Keratinocyte (primary cell): ENCODE measurements around the gene PTPN6. TPM values are rescaled to one million over a fixed set of nuclear protein-coding genes. Genes with fewer than 3 reads are reported as not detected.

Experiments used
- DNase-seq: peaks from one replicate; pipeline ENCODE4 v3.0.0-alpha.2; 2011; ENCODE audit warnings: low read depth, missing footprints, low spot score
- FAIRE-seq: peaks from 2 replicates; lab custom pipeline; 2011; peaks lifted over from hg19 to GRCh38; lab: Jason Lieb, UNC
- H2AFZ ChIP-seq: 2 replicates; pipeline ENCODE4 v1.6.0; 2012; ENCODE audit warnings: low read length, control low read depth, inconsistent platforms; ENCODE audit not compliant: control insufficient read depth
- H3K27ac ChIP-seq: 2 replicates; pipeline ENCODE4 v1.5.1; 2011; ENCODE audit warnings: low read length; ENCODE audit not compliant: control insufficient read depth, insufficient read depth
- H3K27me3 ChIP-seq: 3 replicates; pipeline ENCODE4 v1.6.0; 2011; ENCODE audit warnings: low read length; ENCODE audit not compliant: control insufficient read depth, insufficient read depth; ENCODE audit errors: extremely low read depth
- H3K36me3 ChIP-seq, 2 experiments: 2 replicates in 1 of 2; 3 replicates in 1 of 2; pipeline ENCODE4 v1.5.1; 2011; ENCODE audit warnings: low read length in 2 of 2, mild to moderate bottlenecking in 1 of 2; ENCODE audit not compliant: control insufficient read depth in 2 of 2, insufficient read depth in 2 of 2; ENCODE audit errors: extremely low read depth in 1 of 2
- H3K4me1 ChIP-seq: 3 replicates; pipeline ENCODE4 v1.5.1; 2011; ENCODE audit warnings: low read length; ENCODE audit not compliant: control insufficient read depth, insufficient read depth; ENCODE audit errors: extremely low read depth
- H3K4me2 ChIP-seq: 3 replicates; pipeline ENCODE4 v1.6.0; 2011; ENCODE audit warnings: low read depth, low read length; ENCODE audit not compliant: control insufficient read depth, insufficient read depth; ENCODE audit errors: extremely low read depth
- H3K4me3 ChIP-seq, 3 experiments: fragments of 200-600 bp in 1 of 3; sonication (generic) in 1 of 3; 2 replicates in 2 of 3; 3 replicates in 1 of 3; pipeline ENCODE4 v1.5.1; 2011 to 2016; ENCODE audit warnings: low read length in 3 of 3, mild to moderate bottlenecking in 3 of 3, control low read depth in 2 of 3, inconsistent platforms in 1 of 3, low read depth in 1 of 3, mixed read lengths in 1 of 3, mixed run types in 1 of 3, moderate library complexity in 1 of 3; ENCODE audit not compliant: control insufficient read depth in 2 of 3, insufficient read depth in 2 of 3; ENCODE audit errors: extremely low read depth in 1 of 3
- H3K79me2 ChIP-seq: 2 replicates; pipeline ENCODE4 v1.6.0; 2012; ENCODE audit warnings: low read length; ENCODE audit not compliant: control insufficient read depth, insufficient read depth
- H3K9ac ChIP-seq: 3 replicates; pipeline ENCODE4 v1.6.0; 2011; ENCODE audit warnings: low read length; ENCODE audit not compliant: control insufficient read depth, insufficient read depth; ENCODE audit errors: extremely low read depth
- H3K9me1 ChIP-seq: 3 replicates; pipeline ENCODE4 v1.6.0; 2011; ENCODE audit warnings: low read length; ENCODE audit not compliant: control insufficient read depth, insufficient read depth; ENCODE audit errors: extremely low read depth
- H3K9me3 ChIP-seq: 2 replicates; pipeline ENCODE4 v1.5.1; 2012; ENCODE audit warnings: low read depth, low read length; ENCODE audit not compliant: control insufficient read depth
- H4K20me1 ChIP-seq: 3 replicates; pipeline ENCODE4 v1.6.0; 2011; ENCODE audit warnings: low read length; ENCODE audit not compliant: control insufficient read depth, insufficient read depth; ENCODE audit errors: extremely low read depth
- CTCF ChIP-seq, 3 experiments: IDR thresholded peaks in 1 of 3; conservative IDR thresholded peaks in 1 of 3; optimal IDR thresholded peaks in 1 of 3; 2 replicates in 2 of 3; 3 replicates in 1 of 3; pipeline versions ENCODE3 to v1.5.1; 2011; ENCODE audit warnings: low read length in 3 of 3, mild to moderate bottlenecking in 3 of 3, moderate library complexity in 2 of 3, control low read depth in 1 of 3, inconsistent platforms in 1 of 3; ENCODE audit not compliant: insufficient read depth in 2 of 3; ENCODE audit errors: extremely low read depth in 1 of 3
- EZH2 ChIP-seq: IDR thresholded peaks from one replicate; pipeline ENCODE4 v1.6.1; 2012; ENCODE audit warnings: inconsistent platforms, mild to moderate bottlenecking, low read length, moderate library complexity
- dilution Hi-C: fragments of 300-500 bp; cut with MboI; formaldehyde crosslinking; loops from one replicate; pipeline ENCODE4 v1.7.0; 2020; ENCODE audit warnings: low sequenced_read_pairs; ENCODE audit not compliant: extremely low pct_ligation_motif_present
- polyA plus RNA-seq, 5 experiments: library from polyadenylated mRNA; depleted of rRNA in 3 of 5; stranded (reverse) in 3 of 5; stranded (forward) in 1 of 5; unstranded in 1 of 5; fragments of >200 nt; gene quantifications; 1 replicate in 1 of 5; 2 replicates in 3 of 5; 3 replicates in 1 of 5; pipeline versions ENCODE4 v1.2.1 to v1.2.3, GENCODE V29; 2011 to 2012; ENCODE audit warnings: missing spikeins in 2 of 5, low read depth in 1 of 5, low replicate concordance in 1 of 5

The PTPN6 gene
- polyA plus RNA-seq, 1 donor (not counting 4 experiments of a cell fraction or from before 2014, with no cell fraction given): 18.7 TPM

GRCh38 chr12:6935371-6936193 is 15.6 kb upstream of the PTPN6 start:
- TF ChIP-seq EZH2 (no peak), CTCF (optimal IDR thresholded peaks at IDR 0.05 in 1 of 3, IDR thresholded peaks at IDR 0.05 in 1 of 3, conservative IDR thresholded peaks at IDR 0.05 in 1 of 3; ENCODE audit: extremely low read depth in 1 of 3, insufficient read depth in 2 of 3, low read length in 3 of 3) (no peak)
- Histone ChIP-seq H4K20me1 (no peaks in the 10 kb centered on the region), H2AFZ (no peak overlapping the region), H3K4me2 (no peak overlapping the region), H3K27ac (no peak overlapping the region), H3K9ac (no peak overlapping the region), H3K9me1 (no peaks in the 10 kb centered on the region), H3K4me3 (no peak overlapping the region), H3K79me2 (peaks cover 17% of the 10 kb centered on the region), H3K27me3 (no peaks in the 10 kb centered on the region), H3K4me1 (peaks cover 4% of the 10 kb centered on the region), H3K9me3 (no peaks in the 10 kb centered on the region), H3K36me3 (peaks cover 18 to 23% of the 10 kb centered on the region in 2 experiments)
- no peak for DNase-seq
- no peak for FAIRE-seq
- dilution Hi-C loops: no loop called here

- FAIRE-seq (no peak), DNase-seq (no peak)
- dilution Hi-C loops: no loop called here
- no peak overlapping the region for H3K4me2 ChIP-seq
- H3K27me3 ChIP-seq: no peaks in the 10 kb centered on the region
- no peak overlapping the region for H3K9ac ChIP-seq
- H3K36me3 ChIP-seq: peaks cover 18 to 27% of the 10 kb centered on the region in 2 experiments
- H3K79me2 ChIP-seq: peaks cover 11% of the 10 kb centered on the region
- H2AFZ ChIP-seq: no peak overlapping the region
- no peak overlapping the region for H3K4me3 ChIP-seq
- H3K9me1 ChIP-seq: no peaks in the 10 kb centered on the region
- H4K20me1 ChIP-seq: no peaks in the 10 kb centered on the region
- peaks cover 4% of the 10 kb centered on the region for H3K4me1 ChIP-seq
- TF ChIP-seq EZH2 (no peak), CTCF (optimal IDR thresholded peaks at IDR 0.05 in 1 of 3, IDR thresholded peaks at IDR 0.05 in 1 of 3, conservative IDR thresholded peaks at IDR 0.05 in 1 of 3; ENCODE audit: extremely low read depth in 1 of 3, insufficient read depth in 2 of 3, low read length in 3 of 3) (no peak)
- H3K9me3 ChIP-seq: no peaks in the 10 kb centered on the region
- no peak overlapping the region for H3K27ac ChIP-seq
These were observed 14.9 kb upstream of the PTPN6 start for GRCh38 chr12:6936194-6936635.
